ENCODE data around the gene AIFM3. TPM values are rescaled to one million over a fixed set of nuclear protein-coding genes. Genes with fewer than 3 reads are reported as not detected.
"Not testable (repeated sequence)": the region's sequence is repeated elsewhere in the genome, so short reads cannot be mapped to it uniquely, and the experiment has no call there.

Gene AIFM3
- total RNA-seq, 1 donor from 2014 or later: 0.64 TPM

DNA sequence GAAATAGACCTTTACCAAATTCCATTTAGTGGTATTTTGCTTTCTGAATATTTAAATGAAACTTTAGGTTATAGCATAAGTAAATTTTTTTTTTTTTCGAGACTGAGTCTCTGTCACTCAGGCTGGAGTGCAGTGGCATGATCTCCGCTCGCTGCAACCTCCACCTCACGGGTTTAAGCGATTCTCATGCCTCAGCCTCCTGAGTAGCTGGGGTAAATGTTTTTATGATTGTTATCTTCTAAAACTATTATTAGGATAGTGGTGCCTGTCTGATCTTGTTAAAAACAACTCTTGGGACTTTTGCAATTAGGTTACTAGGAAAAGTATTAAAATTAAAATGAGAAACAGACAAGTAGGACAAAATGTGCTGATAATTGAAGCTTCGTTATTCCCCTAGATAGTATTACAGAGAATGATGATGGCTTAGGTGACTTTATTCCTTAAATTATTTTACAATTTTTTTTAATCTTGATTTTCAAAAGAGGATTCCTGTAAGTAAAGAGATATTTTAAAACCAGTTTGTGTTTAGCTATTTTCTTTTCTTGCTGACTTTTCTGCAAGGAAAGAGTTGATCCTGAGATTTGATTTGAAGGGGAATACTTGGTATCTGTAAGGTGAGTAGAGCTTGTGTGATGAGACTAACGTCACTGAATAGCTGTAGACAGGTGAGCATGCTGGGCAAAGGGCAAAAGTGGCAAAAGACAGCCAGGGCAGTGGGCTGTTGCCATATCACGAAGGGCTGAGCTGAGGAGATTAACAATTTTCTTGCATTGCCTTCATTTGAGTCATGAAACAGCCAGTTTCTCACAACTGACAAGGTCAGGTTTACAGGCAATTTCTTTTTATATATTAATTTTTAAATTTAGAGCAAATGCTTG is 29.0 kb upstream of the AIFM3 start:
- Mint-ChIP-seq H3K36me3 (ENCODE audit: unreplicated experiment) (no peaks in the 10 kb centered on the region), H3K9me3 (ENCODE audit: unreplicated experiment) (peaks cover 5% of the 10 kb centered on the region), H3K4me3 (ENCODE audit: unreplicated experiment) (peak overlapping the region; percentile 8), H3K27me3 (ENCODE audit: unreplicated experiment) (peaks cover 5% of the 10 kb centered on the region), H3K4me1 (ENCODE audit: low read depth, unreplicated experiment) (peaks cover 24% of the 10 kb centered on the region), H3K27ac (ENCODE audit: unreplicated experiment) (no peak overlapping the region)
- TF ChIP-seq, protein P1, sequence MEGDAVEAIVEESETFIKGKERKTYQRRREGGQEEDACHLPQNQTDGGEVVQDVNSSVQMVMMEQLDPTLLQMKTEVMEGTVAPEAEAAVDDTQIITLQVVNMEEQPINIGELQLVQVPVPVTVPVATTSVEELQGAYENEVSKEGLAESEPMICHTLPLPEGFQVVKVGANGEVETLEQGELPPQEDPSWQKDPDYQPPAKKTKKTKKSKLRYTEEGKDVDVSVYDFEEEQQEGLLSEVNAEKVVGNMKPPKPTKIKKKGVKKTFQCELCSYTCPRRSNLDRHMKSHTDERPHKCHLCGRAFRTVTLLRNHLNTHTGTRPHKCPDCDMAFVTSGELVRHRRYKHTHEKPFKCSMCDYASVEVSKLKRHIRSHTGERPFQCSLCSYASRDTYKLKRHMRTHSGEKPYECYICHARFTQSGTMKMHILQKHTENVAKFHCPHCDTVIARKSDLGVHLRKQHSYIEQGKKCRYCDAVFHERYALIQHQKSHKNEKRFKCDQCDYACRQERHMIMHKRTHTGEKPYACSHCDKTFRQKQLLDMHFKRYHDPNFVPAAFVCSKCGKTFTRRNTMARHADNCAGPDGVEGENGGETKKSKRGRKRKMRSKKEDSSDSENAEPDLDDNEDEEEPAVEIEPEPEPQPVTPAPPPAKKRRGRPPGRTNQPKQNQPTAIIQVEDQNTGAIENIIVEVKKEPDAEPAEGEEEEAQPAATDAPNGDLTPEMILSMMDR (IDR thresholded peaks at IDR 0.05; ENCODE audit: partially characterized antibody, unreplicated experiment): no peak
- no peak for DNase-seq

GRCh38 chr22:20939457-20940185 is 27.4 kb upstream of the AIFM3 start:
- Mint-ChIP-seq H3K4me1 (ENCODE audit: low read depth, unreplicated experiment) (peaks cover 24% of the 10 kb centered on the region), H3K27ac (ENCODE audit: unreplicated experiment) (peak overlapping the region; percentile 54)
- not testable (repeated sequence) for H3K27me3 Mint-ChIP-seq (ENCODE audit: unreplicated experiment); H3K4me3 Mint-ChIP-seq (ENCODE audit: unreplicated experiment); DNase-seq; H3K9me3 Mint-ChIP-seq (ENCODE audit: unreplicated experiment); H3K36me3 Mint-ChIP-seq (ENCODE audit: unreplicated experiment)

DNA sequence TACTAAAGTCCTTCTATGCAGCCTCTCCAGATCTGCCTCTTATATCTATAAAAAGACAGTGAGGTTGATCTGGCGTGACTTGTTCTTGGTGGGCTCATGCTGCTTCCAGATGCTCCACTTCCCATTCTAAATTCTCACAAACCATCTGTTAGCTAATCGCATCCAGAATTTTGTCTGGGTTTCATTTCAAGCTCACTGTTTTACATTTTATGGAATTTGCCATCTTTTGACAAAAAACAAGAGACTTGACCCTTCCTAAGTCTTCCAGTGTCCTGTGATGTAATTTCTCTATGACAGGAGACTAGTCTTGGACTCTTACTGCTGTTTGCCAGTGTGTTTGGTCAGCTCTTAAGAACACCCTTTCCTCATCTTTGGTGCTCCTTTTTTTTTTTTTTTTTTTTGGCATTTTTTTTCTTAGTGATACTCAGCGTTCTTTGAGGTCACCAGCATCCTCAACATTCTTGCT is 26.8 kb upstream of the AIFM3 start:
- Mint-ChIP-seq H3K27me3 (ENCODE audit: unreplicated experiment) (peaks cover 8% of the 10 kb centered on the region), H3K9me3 (ENCODE audit: unreplicated experiment) (peaks cover 3% of the 10 kb centered on the region), H3K27ac (ENCODE audit: unreplicated experiment) (peak overlapping the region; percentile 54), H3K4me3 (ENCODE audit: unreplicated experiment) (peak overlapping the region; percentile 18), H3K4me1 (ENCODE audit: low read depth, unreplicated experiment) (peaks cover 24% of the 10 kb centered on the region), H3K36me3 (ENCODE audit: unreplicated experiment) (no peaks in the 10 kb centered on the region)
- no peak for DNase-seq
- TF ChIP-seq, protein P1 (IDR thresholded peaks at IDR 0.05; ENCODE audit: partially characterized antibody, unreplicated experiment): no peak

- no peak for DNase-seq
- TF ChIP-seq, protein P1 (IDR thresholded peaks at IDR 0.05; ENCODE audit: partially characterized antibody, unreplicated experiment): no peak
- peaks cover 27% of the 10 kb centered on the region for H3K4me1 Mint-ChIP-seq (ENCODE audit: low read depth, unreplicated experiment)
- H3K9me3 Mint-ChIP-seq (ENCODE audit: unreplicated experiment): peaks cover 3% of the 10 kb centered on the region
- H3K36me3 Mint-ChIP-seq (ENCODE audit: unreplicated experiment): no peaks in the 10 kb centered on the region
- peak overlapping the region; percentile 30 for H3K4me3 Mint-ChIP-seq (ENCODE audit: unreplicated experiment)
- peaks cover 8% of the 10 kb centered on the region for H3K27me3 Mint-ChIP-seq (ENCODE audit: unreplicated experiment)
- H3K27ac Mint-ChIP-seq (ENCODE audit: unreplicated experiment): peak overlapping the region; percentile 59
Observed at GRCh38 chr22:20940904-20941385, 26.1 kb upstream of the AIFM3 start.

GRCh38 chr22:20942203-20942902 is 24.7 kb upstream of the AIFM3 start:
- H3K4me3 Mint-ChIP-seq (ENCODE audit: unreplicated experiment); H3K27ac Mint-ChIP-seq (ENCODE audit: unreplicated experiment); H3K9me3 Mint-ChIP-seq (ENCODE audit: unreplicated experiment); H3K36me3 Mint-ChIP-seq (ENCODE audit: unreplicated experiment); H3K27me3 Mint-ChIP-seq (ENCODE audit: unreplicated experiment); DNase-seq: not testable (repeated sequence)
- peaks cover 23% of the 10 kb centered on the region for H3K4me1 Mint-ChIP-seq (ENCODE audit: low read depth, unreplicated experiment)
